OCI-LY1 (cell line): ENCODE results near the gene GCSH.

Experiments
- H2AFZ ChIP-seq: fragments of 200-600 bp; sonication (generic), shearing (Covaris generic); 2 replicates; pipeline ENCODE4 v1.6.0; 2014; ENCODE audit warnings: antibody characterized with exemption, mild to moderate bottlenecking, low read length
- H3F3A ChIP-seq: fragments of 200-600 bp; sonication (generic), shearing (Covaris generic); 2 replicates; pipeline ENCODE4 v1.6.0; 2014; ENCODE audit warnings: mild to moderate bottlenecking, antibody characterized with exemption, low read length, moderate library complexity; ENCODE audit not compliant: insufficient read depth
- H3K27ac ChIP-seq: fragments of 200-600 bp; sonication (generic); 2 replicates; pipeline ENCODE4 v1.5.1; 2014; ENCODE audit warnings: low read length, mixed run types, mild to moderate bottlenecking, low read depth; ENCODE audit not compliant: poor library complexity, severe bottlenecking
- H3K27me3 ChIP-seq: fragments of 200-600 bp; sonication (generic); 2 replicates; pipeline ENCODE4 v1.6.0; 2014; ENCODE audit warnings: antibody characterized with exemption, mild to moderate bottlenecking, low read length, moderate library complexity; ENCODE audit not compliant: insufficient read depth
- H3K36me3 ChIP-seq: fragments of 200-600 bp; sonication (generic); 2 replicates; pipeline ENCODE4 v1.6.1; 2014; ENCODE audit warnings: mild to moderate bottlenecking, antibody characterized with exemption, low read length, moderate library complexity, mixed read lengths; ENCODE audit not compliant: insufficient read depth
- H3K4me1 ChIP-seq: fragments of 200-600 bp; sonication (generic); 2 replicates; pipeline ENCODE4 v1.5.1; 2014; ENCODE audit warnings: mild to moderate bottlenecking, low read length, moderate library complexity; ENCODE audit not compliant: insufficient read depth, severe bottlenecking
- H3K4me2 ChIP-seq: fragments of 200-600 bp; sonication (generic), shearing (Covaris generic); 2 replicates; pipeline ENCODE4 v1.6.1; 2014; ENCODE audit warnings: low read length
- H3K4me3 ChIP-seq: fragments of 200-600 bp; sonication (generic); 2 replicates; pipeline ENCODE4 v1.5.1; 2014; ENCODE audit warnings: low read length, low read depth, mild to moderate bottlenecking, mixed read lengths; ENCODE audit not compliant: poor library complexity, severe bottlenecking
- H3K79me2 ChIP-seq: fragments of 200-600 bp; shearing (Covaris generic); 2 replicates; pipeline ENCODE4 v1.6.1; 2016; ENCODE audit warnings: mixed run types, low read length, mixed read lengths; ENCODE audit not compliant: insufficient read depth
- H3K9ac ChIP-seq: fragments of 200-600 bp; sonication (generic), shearing (Covaris generic); 2 replicates; pipeline ENCODE4 v1.6.1; 2014; ENCODE audit warnings: mild to moderate bottlenecking, low read length, mixed read lengths
- H3K9me2 ChIP-seq: fragments of 200-600 bp; sonication (generic), shearing (Covaris generic); 2 replicates; pipeline ENCODE4 v1.6.1; 2014; ENCODE audit warnings: low read depth, mild to moderate bottlenecking, low read length, mixed read lengths
- H3K9me3 ChIP-seq: fragments of 200-600 bp; shearing (Covaris generic); 2 replicates; pipeline ENCODE4 v1.6.1; 2014; ENCODE audit warnings: low read length, mixed read lengths
- H4K20me1 ChIP-seq: fragments of 200-600 bp; sonication (generic), shearing (Covaris generic); 2 replicates; pipeline ENCODE4 v1.6.0; 2016; ENCODE audit warnings: mild to moderate bottlenecking, low read length; ENCODE audit not compliant: insufficient read depth
- CTCF ChIP-seq: fragments of 200-600 bp; sonication (generic), shearing (Covaris generic); IDR thresholded peaks from 2 replicates; pipeline ENCODE4 v1.5.1; 2017; ENCODE audit warnings: mild to moderate bottlenecking, antibody characterized with exemption, low read length, moderate library complexity, mixed read lengths
- EZH2 ChIP-seq: fragments of 200-600 bp; sonication (generic), shearing (Covaris generic); IDR thresholded peaks from 2 replicates; pipeline ENCODE4 v1.8.0; 2017; ENCODE audit warnings: borderline replicate concordance, mixed run types, mild to moderate bottlenecking, antibody characterized with exemption, low read length, moderate library complexity, mixed read lengths

Gene GCSH

GRCh38 chr16:81136390-81137335, 40.5 kb upstream of the GCSH start:
- no peaks in the 10 kb centered on the region for H4K20me1 ChIP-seq
- TF ChIP-seq CTCF: no peak
- no peak for TF ChIP-seq EZH2
- H3F3A ChIP-seq: no peaks in the 10 kb centered on the region
- H3K9me3 ChIP-seq: no peaks in the 10 kb centered on the region
- no peak overlapping the region for H3K4me3 ChIP-seq
- H3K4me2 ChIP-seq: no peak overlapping the region
- 0 out of 2 replicates have a peak, but pooled peaks cover 4% of the 10 kb centered on the region for H3K27me3 ChIP-seq
- H2AFZ ChIP-seq: no peak overlapping the region
- no peaks in the 10 kb centered on the region for H3K36me3 ChIP-seq
- H3K79me2 ChIP-seq: no peaks in the 10 kb centered on the region
- H3K9ac ChIP-seq: no peak overlapping the region
- no peaks in the 10 kb centered on the region for H3K9me2 ChIP-seq
- H3K27ac ChIP-seq: no peak overlapping the region
- H3K4me1 ChIP-seq: no peaks in the 10 kb centered on the region

DNA sequence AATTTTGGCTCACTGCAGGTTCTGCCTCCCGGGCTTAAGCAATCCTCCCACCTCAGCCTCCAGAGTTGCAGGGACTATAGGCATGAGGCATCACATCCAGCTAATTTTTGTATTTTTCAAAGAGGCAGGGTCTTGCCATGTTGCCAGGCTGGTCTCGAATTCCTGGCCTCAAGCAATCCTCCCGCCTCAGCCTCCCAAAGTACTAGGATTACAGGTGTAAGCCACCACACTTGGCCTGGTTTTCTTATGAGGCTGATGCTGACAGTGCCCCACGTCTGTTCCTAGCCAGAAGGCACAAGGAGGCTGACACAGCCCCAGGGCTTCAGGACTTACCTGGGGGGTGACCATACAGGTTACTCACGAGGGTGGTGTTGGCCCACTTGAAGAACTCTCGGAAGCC, 33.9 kb upstream of the GCSH start:
- 0 out of 2 replicates have a peak, but pooled peaks cover 4% of the 10 kb centered on the region for H3K27me3 ChIP-seq
- TF ChIP-seq EZH2 (no peak), CTCF (no peak)
- no peaks in the 10 kb centered on the region for H3F3A ChIP-seq
- H3K27ac ChIP-seq: no peak overlapping the region
- no peak overlapping the region for H3K4me3 ChIP-seq
- no peak overlapping the region for H3K4me2 ChIP-seq
- no peaks in the 10 kb centered on the region for H3K36me3 ChIP-seq
- no peak overlapping the region for H2AFZ ChIP-seq
- H4K20me1 ChIP-seq: no peaks in the 10 kb centered on the region
- H3K9me2 ChIP-seq: no peaks in the 10 kb centered on the region
- H3K4me1 ChIP-seq: no peaks in the 10 kb centered on the region
- H3K9me3 ChIP-seq: no peaks in the 10 kb centered on the region
- no peaks in the 10 kb centered on the region for H3K79me2 ChIP-seq
- no peak overlapping the region for H3K9ac ChIP-seq

DNA sequence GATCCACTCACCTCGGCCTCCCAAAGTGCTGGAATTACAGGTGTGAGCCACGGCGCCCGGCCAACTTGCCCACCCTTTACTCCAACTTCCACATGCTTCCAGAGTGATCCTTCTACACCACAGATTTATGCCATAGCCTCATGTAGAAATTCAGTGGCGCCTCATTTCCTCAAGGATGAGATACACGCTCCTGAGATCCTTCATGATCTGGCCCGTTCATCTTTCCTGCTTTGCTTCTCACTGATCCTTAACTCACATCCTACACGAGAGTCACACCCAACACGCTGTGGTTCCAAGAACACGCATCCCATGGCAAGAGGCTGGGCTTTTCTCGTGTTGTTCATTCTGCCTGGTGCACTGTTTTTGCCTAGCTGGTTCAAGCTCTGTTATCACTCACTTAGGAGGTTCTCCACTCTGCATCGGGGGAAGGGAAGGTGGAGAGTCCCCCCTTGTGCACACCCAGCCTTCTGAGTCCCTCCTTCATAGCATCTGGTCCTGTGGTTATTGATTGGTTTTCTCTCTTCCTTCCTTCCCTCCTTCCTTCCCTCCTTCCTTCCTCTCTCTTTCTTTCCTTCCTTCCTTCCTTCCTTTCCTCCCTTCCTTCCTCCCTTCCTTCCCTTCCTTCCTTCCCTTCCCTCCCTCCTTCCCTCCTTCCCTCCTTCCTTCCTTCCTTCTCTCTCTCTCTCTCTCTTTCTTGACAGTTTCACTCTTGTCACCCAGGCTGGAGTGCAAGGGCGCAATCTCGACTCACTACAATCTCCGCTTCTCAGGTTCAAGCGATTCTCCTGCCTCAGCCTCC, 32.7 kb upstream of the GCSH start:
- Histone ChIP-seq H3K79me2 (no peaks in the 10 kb centered on the region), H3F3A (no peaks in the 10 kb centered on the region), H2AFZ (no peak overlapping the region), H3K9ac (no peak overlapping the region), H3K9me3 (no peaks in the 10 kb centered on the region), H3K27ac (no peak overlapping the region), H4K20me1 (no peaks in the 10 kb centered on the region), H3K27me3 (0 out of 2 replicates have a peak, but pooled peaks cover 4% of the 10 kb centered on the region), H3K4me1 (no peaks in the 10 kb centered on the region), H3K36me3 (no peaks in the 10 kb centered on the region), H3K9me2 (no peaks in the 10 kb centered on the region), H3K4me2 (no peak overlapping the region), H3K4me3 (no peak overlapping the region)
- TF ChIP-seq EZH2 (no peak), CTCF (no peak)
